Measurements from ENCODE around the gene SPIRE1.

DNA sequence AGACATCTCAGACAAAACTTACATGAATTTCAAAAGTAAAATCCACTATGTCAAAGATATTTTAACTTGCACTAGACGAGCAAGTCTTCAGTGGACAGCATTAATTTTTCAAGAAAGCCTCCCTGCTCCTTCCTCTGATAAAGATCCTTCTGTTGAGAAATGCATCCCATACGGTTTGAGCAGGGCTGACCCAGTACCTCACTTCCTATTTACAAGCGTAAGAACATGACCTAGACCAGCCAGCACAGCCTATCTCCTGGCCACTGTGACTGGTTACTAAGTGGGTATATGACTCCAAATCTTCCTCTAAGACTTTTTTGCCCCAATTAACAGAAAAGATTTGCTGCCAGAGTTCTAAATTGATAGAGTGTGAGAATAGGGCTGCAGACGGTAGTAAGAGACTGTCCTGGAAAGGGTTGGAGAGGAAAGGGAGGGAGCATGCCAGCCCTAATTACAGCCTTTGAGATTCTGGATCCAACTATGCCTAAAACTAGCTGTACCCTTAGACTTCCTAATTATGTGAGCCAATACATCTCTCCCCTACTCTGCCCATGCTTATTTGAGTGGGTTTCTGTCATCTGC is 141.8 kb downstream of the SPIRE1 start:
- TF ChIP-seq, protein P1, sequence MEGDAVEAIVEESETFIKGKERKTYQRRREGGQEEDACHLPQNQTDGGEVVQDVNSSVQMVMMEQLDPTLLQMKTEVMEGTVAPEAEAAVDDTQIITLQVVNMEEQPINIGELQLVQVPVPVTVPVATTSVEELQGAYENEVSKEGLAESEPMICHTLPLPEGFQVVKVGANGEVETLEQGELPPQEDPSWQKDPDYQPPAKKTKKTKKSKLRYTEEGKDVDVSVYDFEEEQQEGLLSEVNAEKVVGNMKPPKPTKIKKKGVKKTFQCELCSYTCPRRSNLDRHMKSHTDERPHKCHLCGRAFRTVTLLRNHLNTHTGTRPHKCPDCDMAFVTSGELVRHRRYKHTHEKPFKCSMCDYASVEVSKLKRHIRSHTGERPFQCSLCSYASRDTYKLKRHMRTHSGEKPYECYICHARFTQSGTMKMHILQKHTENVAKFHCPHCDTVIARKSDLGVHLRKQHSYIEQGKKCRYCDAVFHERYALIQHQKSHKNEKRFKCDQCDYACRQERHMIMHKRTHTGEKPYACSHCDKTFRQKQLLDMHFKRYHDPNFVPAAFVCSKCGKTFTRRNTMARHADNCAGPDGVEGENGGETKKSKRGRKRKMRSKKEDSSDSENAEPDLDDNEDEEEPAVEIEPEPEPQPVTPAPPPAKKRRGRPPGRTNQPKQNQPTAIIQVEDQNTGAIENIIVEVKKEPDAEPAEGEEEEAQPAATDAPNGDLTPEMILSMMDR (IDR thresholded peaks at IDR 0.05; ENCODE audit: low read depth, low read length, missing input control) = no peak
- TF ChIP-seq YY1 (IDR thresholded peaks at IDR 0.05) = no peak
